GM12878 (cell line): ENCODE data around the gene C1QL2. TPM values are rescaled to one million over a fixed set of nuclear protein-coding genes. Genes with fewer than 3 reads are reported as not detected.

Source experiments
- ATAC-seq: fragments of 200-7000 bp; cut with Tn5 transposase; 3 replicates; pipeline ENCODE4 v1.9.1; 2020; ENCODE audit warnings: mild to moderate bottlenecking, moderate library complexity
- BruUV-seq: library from RNA; stranded (reverse); fragments of 400-500 nt; replicated peaks from 2 replicates; lab custom pipeline; 2021; lab: Mats Ljungman, UMichigan
- CTCF ChIA-PET: fragments of 300-600 bp; sonication (Branson Sonifier 250); formaldehyde crosslinking; extraction: SDS; loops from one replicate; lab custom pipeline; 2021; ENCODE audit warnings: inconsistent platforms; lab: Yijun Ruan, JAX
- POLR2A ChIA-PET: fragments of 350-600 bp; formaldehyde crosslinking; extraction: SDS; loops from one replicate; lab custom pipeline; 2021; ENCODE audit warnings: inconsistent platforms; lab: Charles Lee
- RAD21 ChIA-PET: fragments of 300-600 bp; sonication (Branson Sonifier 250); formaldehyde crosslinking; loops from one replicate; lab custom pipeline; 2023; ENCODE audit warnings: antibody characterized with exemption; ENCODE audit not compliant: unreplicated experiment; lab: Charles Lee
- SMC1A ChIA-PET: fragments of 300-600 bp; sonication (Branson Sonifier 250); formaldehyde crosslinking; loops from one replicate; lab custom pipeline; 2023; ENCODE audit not compliant: unreplicated experiment, uncharacterized antibody; lab: Charles Lee
- DNase-seq: peaks from one replicate; pipeline ENCODE4 v3.0.0-alpha.2; 2011; ENCODE audit warnings: low read depth, low spot score
- FAIRE-seq: peaks from 3 replicates; lab custom pipeline; 2011; peaks lifted over from hg19 to GRCh38; lab: Jason Lieb, UNC
- H2AFZ ChIP-seq: 2 replicates; pipeline ENCODE4 v1.6.0; 2011; ENCODE audit warnings: low read depth, low read length, control low read depth; ENCODE audit not compliant: control insufficient read depth
- H3K27ac ChIP-seq: 2 replicates; pipeline ENCODE4 v1.5.1; 2011; ENCODE audit warnings: control low read depth; ENCODE audit not compliant: control insufficient read depth, insufficient read depth
- H3K27me3 ChIP-seq, 2 experiments: replicated peaks in 1 of 2; 2 replicates each; pipeline versions ENCODE4 v1.6.0 to v1.6.1; 2011; ENCODE audit warnings: low read length in 1 of 2; ENCODE audit not compliant: control insufficient read depth in 2 of 2, insufficient read depth in 2 of 2
- H3K36me3 ChIP-seq, 2 experiments: 2 replicates each; pipeline ENCODE4 v1.5.1; 2011; ENCODE audit warnings: low read length in 1 of 2; ENCODE audit not compliant: control insufficient read depth in 2 of 2, insufficient read depth in 2 of 2
- H3K4me1 ChIP-seq: 2 replicates; pipeline ENCODE4 v1.6.1; 2011; ENCODE audit warnings: mild to moderate bottlenecking, low read length, moderate library complexity, mixed read lengths; ENCODE audit not compliant: control insufficient read depth, insufficient read depth
- H3K4me2 ChIP-seq: 2 replicates; pipeline ENCODE4 v1.6.0; 2011; ENCODE audit warnings: control low read depth; ENCODE audit not compliant: control insufficient read depth, insufficient read depth
- H3K4me3 ChIP-seq: fragments of 200-600 bp; sonication (generic); 2 replicates; pipeline ENCODE4 v1.5.1; 2016
- H3K79me2 ChIP-seq: 2 replicates; pipeline ENCODE4 v1.6.0; 2011; ENCODE audit warnings: low read length; ENCODE audit not compliant: control insufficient read depth, insufficient read depth
- H3K9ac ChIP-seq: 2 replicates; pipeline ENCODE4 v1.8.0; 2011; ENCODE audit warnings: low read length, control low read depth, mixed read lengths; ENCODE audit not compliant: control insufficient read depth, insufficient read depth
- H3K9me3 ChIP-seq: replicated peaks from 3 replicates; pipeline ENCODE4 v1.5.1; 2011; ENCODE audit warnings: mild to moderate bottlenecking, low read length; ENCODE audit not compliant: control insufficient read depth, insufficient read depth
- H4K20me1 ChIP-seq: 2 replicates; pipeline ENCODE4 v1.6.0; 2011; ENCODE audit not compliant: control insufficient read depth, insufficient read depth
- ATF7 ChIP-seq: fragments of 450-650 bp; IDR thresholded peaks from 2 replicates; pipeline ENCODE4 v1.6.1; 2016; ENCODE audit warnings: low read depth, mild to moderate bottlenecking
- CREB1 ChIP-seq: IDR thresholded peaks from 2 replicates; pipeline ENCODE4 v1.6.1; 2012; ENCODE audit warnings: low read depth, mild to moderate bottlenecking, inconsistent platforms
- CREM ChIP-seq: IDR thresholded peaks from 2 replicates; pipeline ENCODE4 v1.6.1; 2014; ENCODE audit warnings: antibody characterized with exemption, low read depth
- E4F1 ChIP-seq: fragments of 450-650 bp; IDR thresholded peaks from 2 replicates; pipeline ENCODE4 v1.6.1; 2018; ENCODE audit warnings: borderline replicate concordance, mild to moderate bottlenecking; ENCODE audit not compliant: partially characterized antibody
- IRF4 ChIP-seq: IDR thresholded peaks from 2 replicates; pipeline ENCODE4 v1.6.1; 2011; ENCODE audit warnings: low read depth, low read length
- NBN ChIP-seq: fragments of 450-650 bp; IDR thresholded peaks from 2 replicates; pipeline ENCODE4 v1.6.1; 2016
- PAX5 ChIP-seq: IDR thresholded peaks from 2 replicates; pipeline ENCODE4 v1.6.1; 2011; ENCODE audit warnings: low read depth, low read length, borderline replicate concordance
- PAX8 ChIP-seq: fragments of 450-650 bp; IDR thresholded peaks from 2 replicates; pipeline ENCODE4 v1.6.1; 2017; ENCODE audit warnings: mild to moderate bottlenecking, moderate library complexity
- POU2F2 ChIP-seq: IDR thresholded peaks from 3 replicates; pipeline ENCODE4 v1.6.1; 2011; ENCODE audit warnings: low read depth, mild to moderate bottlenecking, low read length, borderline replicate concordance
- REST ChIP-seq: IDR thresholded peaks from 2 replicates; pipeline ENCODE4 v1.6.1; 2012; ENCODE audit warnings: mild to moderate bottlenecking, low read depth, low read length
- SMAD1 ChIP-seq: fragments of 450-650 bp; IDR thresholded peaks from 2 replicates; pipeline ENCODE4 v1.6.1; 2018; ENCODE audit warnings: mild to moderate bottlenecking, low read depth; ENCODE audit not compliant: partially characterized antibody
- SMARCA5 ChIP-seq: fragments of 450-650 bp; IDR thresholded peaks from 2 replicates; pipeline ENCODE4 v1.6.1; 2017; ENCODE audit warnings: mild to moderate bottlenecking
- TCF12 ChIP-seq: IDR thresholded peaks from 2 replicates; pipeline ENCODE4 v1.6.1; 2011; ENCODE audit warnings: low read depth, mild to moderate bottlenecking, low read length
- TCF7 ChIP-seq: IDR thresholded peaks from 2 replicates; pipeline ENCODE4 v1.6.1; 2014; ENCODE audit warnings: antibody characterized with exemption, borderline replicate concordance
- WGBS: methylation state at CpG from one replicate; pipeline ENCODE4 v1.1.6; 2016; ENCODE audit warnings: low lambda C conversion rate; ENCODE audit not compliant: insufficient replicate concordance, insufficient coverage; ENCODE audit errors: missing lambda C conversion rate; 5-methylcytosine and 5-hydroxymethylcytosine counted together
- in situ Hi-C: fragments of 300-500 bp; cut with MboI; formaldehyde crosslinking; loops from 9 replicates; pipeline ENCODE4 v1.14.3; 2018; ENCODE audit warnings: mixed read lengths
- intact Hi-C: fragments of 100-400 bp; cut with micrococcal nuclease; formaldehyde crosslinking; loops from one replicate; pipeline ENCODE4 v1.14.2; 2022; ENCODE audit not compliant: unreplicated experiment
- polyA plus RNA-seq, 11 experiments: library from polyadenylated mRNA; depleted of rRNA in 4 of 11; unstranded in 6 of 11; stranded (reverse) in 5 of 11; fragments of >200 nt; fragmentation: Nextera tagmentation in 4 of 11; fragmentation: Illumina TruSeq in 1 of 11; extraction: Ambion mirVana in 4 of 11; extraction: Trizol in 1 of 11; gene quantifications; 1 replicate in 1 of 11; 2 replicates in 10 of 11; pipeline versions ENCODE4 v1.2.1 to v1.2.3, GENCODE V29; 2011 to 2016; ENCODE audit warnings: inconsistent platforms in 2 of 11, missing spikeins in 2 of 11, low read depth in 1 of 11
- total RNA-seq, 4 experiments: library from RNA; depleted of rRNA in 3 of 4; stranded (reverse); fragments of >200 nt in 3 of 4; fragmentation: Illumina TruSeq in 1 of 4; extraction: Trizol in 1 of 4; gene quantifications; 2 replicates each; pipeline versions ENCODE4 v1.2.1 to v1.2.3, GENCODE V29; 2013 to 2021

C1QL2 gene
- total and polyA plus RNA-seq, 10 of the 15 experiments (the other 5 are each of a cell fraction or from before 2014, with no cell fraction given) = not detected

- ATAC-seq (no peak), DNase-seq (no peak)
- Histone ChIP-seq H2AFZ (no peak overlapping the region), H3K36me3 (no peaks in the 10 kb centered on the region), H3K4me2 (no peak overlapping the region), H3K9me3 (no peaks in the 10 kb centered on the region), H3K4me1 (no peaks in the 10 kb centered on the region), H3K9ac (no peak overlapping the region), H3K79me2 (no peaks in the 10 kb centered on the region)
- ChIA-PET RAD21 (no interaction called here), SMC1A (no interaction called here), CTCF (no interaction called here), POLR2A (no interaction called here)
- intact Hi-C loops (no loop called here), in situ Hi-C loops (no loop called here)
- BruUV-seq = no TSS peak
- no peak for TF ChIP-seq REST
- no peak for TF ChIP-seq TCF7
- TF ChIP-seq TCF12 = no peak
- TF ChIP-seq E4F1 = no peak
- no peak for TF ChIP-seq SMARCA5
- TF ChIP-seq SMAD1 = no peak
- no peak for TF ChIP-seq CREM
- TF ChIP-seq ATF7 = no peak
- TF ChIP-seq IRF4 = no peak
- TF ChIP-seq CREB1 = no peak
- no peak for TF ChIP-seq PAX5
- no peak for TF ChIP-seq NBN
- no peak for TF ChIP-seq POU2F2
- no peak for TF ChIP-seq PAX8
- TF ChIP-seq, all 136 proteins: peak for 0
- no peak for FAIRE-seq
- Histone ChIP-seq H3K27me3 (peaks cover 4 to 20% of the 10 kb centered on the region in 2 experiments; a peak in 3 of 4 replicates), H3K4me3 (no peak overlapping the region), H4K20me1 (no peaks in the 10 kb centered on the region), H3K27ac (no peak overlapping the region)
- 40% methylated on average over 58 of the region's 58 CpGs for WGBS
These were observed 1.4 kb downstream of the C1QL2 start for GRCh38 chr2:119156891-119157773.
